ENCODE data around the gene IFIH1. TPM values are rescaled to one million over a fixed set of nuclear protein-coding genes. Genes with fewer than 3 reads are reported as not detected.

The IFIH1 gene
- total RNA-seq (2014; rRNA removed; shearing (Covaris generic)): 2.7 and 2.8 TPM in 2 replicates

DNA sequence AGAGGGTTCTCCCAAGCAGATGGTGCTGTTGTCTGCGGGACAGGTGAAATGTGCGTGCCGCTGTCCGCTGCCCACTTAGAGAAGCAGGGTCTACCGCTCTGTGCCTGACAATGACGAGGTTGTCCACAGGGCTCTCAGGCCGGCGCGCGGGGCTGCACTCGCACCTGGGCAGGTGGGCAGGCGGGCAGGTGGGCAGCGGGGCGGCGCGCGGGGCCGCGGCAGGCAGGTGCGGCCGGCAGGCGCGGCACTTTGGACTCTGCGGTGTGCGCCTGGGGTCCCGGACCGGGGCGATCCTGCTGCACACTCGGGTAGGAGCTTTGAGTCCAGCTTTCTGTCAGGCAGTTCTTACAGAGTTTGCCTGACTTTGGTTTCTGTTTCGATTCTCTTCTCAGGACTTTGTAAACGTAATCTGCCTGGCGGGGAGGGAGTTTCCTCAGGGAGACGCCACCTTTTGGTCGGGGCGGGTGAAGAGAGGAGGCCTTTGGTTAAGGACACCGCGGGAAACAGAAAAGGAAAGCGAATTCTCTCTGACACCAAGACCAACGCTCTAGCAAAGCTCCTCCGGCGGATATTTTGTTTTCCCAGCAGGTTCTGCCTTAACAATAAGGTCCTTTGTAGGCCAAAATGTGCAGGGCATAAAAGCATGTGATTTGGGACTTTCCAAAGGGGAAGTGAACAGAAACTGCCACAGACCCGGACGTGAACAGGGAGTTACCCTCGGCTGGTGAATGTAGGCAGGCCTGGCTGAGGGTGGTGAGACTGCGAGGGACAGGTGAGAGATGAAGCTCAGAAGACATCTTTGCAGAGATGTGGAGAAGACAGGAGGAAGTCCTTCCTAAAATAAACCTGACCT, at the start of gene IFIH1:
TSS of gene IFIH1 (minus strand) at position 357 of the 853 bp plus-strand sequence. CDS start 377 bp downstream, outside the sequence.
- Histone ChIP-seq H3K27ac (peak within 1 kb of the TSS; percentile 62), H3K27me3 (replicated peaks) (no peaks in the 10 kb centered on the region), H3K4me1 (replicated peaks) (peaks cover 16% of the 10 kb centered on the region), H3K9me3 (replicated peaks) (no peaks in the 10 kb centered on the region), H3K4me3 (peak within 1 kb of the TSS; percentile 82), H3K36me3 (no peaks in the 10 kb centered on the region)
- DNase-seq (ENCODE audit: low read depth in 1 of 2, low spot score in 2 of 2): peak; percentile 83 to 85

DNA sequence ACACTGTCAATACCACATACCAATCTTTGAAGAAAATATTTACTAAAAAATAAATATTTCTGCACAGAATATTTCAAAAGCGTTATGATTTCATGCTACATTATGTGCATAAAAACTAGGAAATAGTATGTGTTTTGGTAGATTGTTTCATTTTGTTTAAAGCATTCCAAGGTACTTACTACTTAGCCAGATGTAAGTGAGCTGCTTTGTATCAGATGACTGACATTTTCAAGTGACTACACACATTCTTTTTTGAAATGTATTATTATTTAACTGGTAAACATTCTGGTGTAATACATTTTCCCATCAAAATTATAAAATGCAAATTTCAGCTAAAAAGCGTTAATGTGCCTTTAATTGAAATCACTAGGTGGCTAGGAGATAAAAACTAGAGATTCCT, 46.9 kb upstream of the IFIH1 start:
- Histone ChIP-seq H3K4me3 (no peak overlapping the region), H3K36me3 (no peaks in the 10 kb centered on the region), H3K27ac (no peak overlapping the region), H3K27me3 (replicated peaks) (no peaks in the 10 kb centered on the region), H3K9me3 (replicated peaks) (no peaks in the 10 kb centered on the region), H3K4me1 (replicated peaks) (no peaks in the 10 kb centered on the region)
- DNase-seq (ENCODE audit: low read depth in 1 of 2, low spot score in 2 of 2): no peak

DNA sequence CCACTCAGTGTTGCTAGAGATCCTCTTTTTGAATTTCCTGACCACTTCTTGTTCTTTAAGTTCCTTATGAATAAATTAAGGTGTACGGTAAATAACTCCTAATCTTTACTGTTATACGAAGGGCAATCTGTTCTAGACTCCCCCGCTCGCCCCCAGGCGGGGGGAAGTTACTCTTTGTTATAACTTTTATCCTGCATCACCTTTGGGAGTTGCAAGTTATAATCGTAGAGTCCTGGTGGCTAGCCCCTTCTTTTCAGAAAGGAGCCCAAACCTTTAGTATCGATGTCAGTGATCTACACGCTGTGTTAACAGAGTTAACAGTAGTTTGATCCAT, 26.1 kb upstream of the IFIH1 start:
- peak overlapping the region; percentile 64 for H3K4me3 ChIP-seq
- H3K27ac ChIP-seq: no peak overlapping the region
- DNase-seq (ENCODE audit: low read depth in 1 of 2, low spot score in 2 of 2): no peak
- H3K4me1 ChIP-seq (replicated peaks): peaks cover 10% of the 10 kb centered on the region; the same call in 1 of the 2 replicates
- H3K9me3 ChIP-seq (replicated peaks): no peaks in the 10 kb centered on the region
- H3K27me3 ChIP-seq (replicated peaks): no peaks in the 10 kb centered on the region
- H3K36me3 ChIP-seq: no peaks in the 10 kb centered on the region

DNA sequence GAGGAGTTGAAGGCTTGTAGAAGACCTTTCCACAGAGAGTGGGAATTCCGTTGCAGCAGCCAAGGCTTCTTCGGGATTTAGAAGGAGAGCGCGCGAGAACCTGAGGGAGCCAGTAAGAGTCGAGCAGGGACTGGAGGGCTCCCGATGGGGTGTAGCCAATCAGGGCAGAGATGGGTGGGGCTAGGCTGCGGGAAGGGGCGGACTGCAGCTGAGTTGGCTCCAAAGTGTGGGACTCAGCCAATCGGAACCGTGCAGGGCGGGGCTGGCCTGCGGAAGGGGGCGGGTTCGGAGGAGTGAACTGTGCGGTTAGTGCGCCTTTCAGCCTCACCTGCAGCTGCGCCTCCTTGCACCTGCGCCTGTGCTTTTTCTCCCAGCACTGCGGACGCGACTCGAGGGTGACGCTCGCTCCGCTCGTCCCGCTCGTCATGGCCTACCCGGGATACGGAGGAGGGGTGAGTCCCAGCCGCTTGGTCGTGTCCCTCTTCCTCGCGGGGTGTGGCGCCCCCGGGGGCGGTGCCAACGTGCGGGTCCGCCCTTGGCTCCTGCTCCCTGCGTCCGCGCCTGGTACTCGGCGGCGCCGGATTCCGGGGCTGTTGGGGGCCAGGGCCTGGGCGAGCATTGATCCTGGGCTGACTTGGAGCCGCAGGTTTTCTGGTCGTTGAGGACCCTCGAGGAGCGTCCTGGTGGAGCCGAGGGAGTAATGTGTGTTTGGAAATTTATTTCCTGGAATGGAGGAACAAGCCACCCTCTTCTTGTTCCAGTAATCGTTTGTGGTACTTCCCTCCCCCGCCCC, 25.5 kb upstream of the IFIH1 start, which contains the start of gene GCA:
TSS of gene GCA (plus strand) at position 309 of the 793 bp plus-strand sequence. CDS start at position 426, 117 bp downstream.
- Histone ChIP-seq H3K27ac (no peak within 1 kb of the TSS; the same call in 1 of the 2 replicates), H3K9me3 (replicated peaks) (no peaks in the 10 kb centered on the region), H3K36me3 (no peaks in the 10 kb centered on the region), H3K27me3 (replicated peaks) (no peaks in the 10 kb centered on the region), H3K4me3 (peak within 1 kb of the TSS; percentile 64), H3K4me1 (replicated peaks) (peaks cover 10% of the 10 kb centered on the region; the same call in 1 of the 2 replicates)
- peak; percentile 90 to 94 for DNase-seq (ENCODE audit: low read depth in 1 of 2, low spot score in 2 of 2)

DNA sequence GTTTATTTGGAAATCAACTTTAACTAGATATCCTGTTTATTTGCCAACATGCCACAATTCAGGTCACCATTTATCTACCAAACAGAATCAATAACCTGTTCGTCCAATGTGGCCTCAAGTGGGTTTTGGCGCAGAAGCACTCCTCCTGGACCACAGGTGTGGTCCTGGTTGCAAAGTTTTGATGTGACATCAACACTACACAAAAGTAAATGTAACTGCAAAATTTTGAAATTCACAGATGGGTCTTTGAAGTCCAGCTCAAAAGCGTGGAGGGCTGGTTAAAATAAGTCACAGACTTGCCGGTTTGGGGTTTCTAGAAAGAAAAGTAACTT, 25.0 kb upstream of the IFIH1 start:
- Histone ChIP-seq H3K4me3 (peak overlapping the region; percentile 64), H3K4me1 (replicated peaks) (peaks cover 10% of the 10 kb centered on the region; the same call in 1 of the 2 replicates), H3K36me3 (no peaks in the 10 kb centered on the region), H3K27ac (no peak overlapping the region), H3K9me3 (replicated peaks) (no peaks in the 10 kb centered on the region), H3K27me3 (replicated peaks) (no peaks in the 10 kb centered on the region)
- DNase-seq (ENCODE audit: low read depth in 1 of 2, low spot score in 2 of 2): no peak

DNA sequence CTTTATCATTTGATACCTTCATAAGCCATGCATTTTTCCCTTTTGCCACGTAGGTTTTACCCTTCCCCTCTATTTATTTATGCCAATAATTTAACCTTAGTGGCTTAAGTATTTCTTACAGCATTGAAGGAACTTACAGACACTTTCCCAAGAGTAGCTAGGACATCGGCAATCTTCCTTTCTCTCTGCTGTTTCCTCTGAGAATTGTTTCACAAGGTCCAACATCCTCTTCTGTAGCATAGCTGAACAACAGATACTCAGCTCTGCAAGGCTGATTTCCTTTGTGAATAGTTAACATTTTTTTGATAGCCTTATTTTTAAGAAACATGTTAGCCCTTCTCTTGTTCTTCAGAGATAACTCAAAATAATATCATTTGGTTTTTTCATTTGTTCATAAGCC, 24.4 kb upstream of the IFIH1 start:
- DNase-seq (ENCODE audit: low read depth in 1 of 2, low spot score in 2 of 2): no peak
- no peak overlapping the region for H3K4me3 ChIP-seq
- H3K27ac ChIP-seq: no peak overlapping the region
- no peaks in the 10 kb centered on the region for H3K9me3 ChIP-seq (replicated peaks)
- H3K36me3 ChIP-seq: no peaks in the 10 kb centered on the region
- no peaks in the 10 kb centered on the region for H3K27me3 ChIP-seq (replicated peaks)
- peaks cover 10% of the 10 kb centered on the region; the same call in 1 of the 2 replicates for H3K4me1 ChIP-seq (replicated peaks)

DNA sequence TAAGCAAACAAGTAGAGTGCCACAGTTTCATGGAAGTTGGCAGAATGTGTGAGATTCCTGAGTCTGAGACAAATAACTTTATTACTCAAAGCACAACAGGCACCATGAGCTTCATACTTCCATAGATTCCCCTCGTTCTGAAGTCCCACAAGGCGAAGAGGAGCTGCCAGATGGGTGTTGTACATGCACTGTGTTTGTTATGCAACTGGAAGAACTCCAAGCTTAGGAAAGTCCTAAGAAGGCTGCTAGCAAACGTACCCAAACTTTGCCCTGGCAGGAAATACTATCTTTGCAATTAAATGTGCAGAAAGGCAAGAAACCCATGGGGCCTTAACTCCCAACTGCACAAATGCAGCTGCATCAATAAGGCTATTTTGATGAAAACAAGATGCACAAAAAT, 23.8 kb upstream of the IFIH1 start:
- no peak overlapping the region for H3K27ac ChIP-seq
- H3K4me3 ChIP-seq: no peak overlapping the region
- no peaks in the 10 kb centered on the region for H3K36me3 ChIP-seq
- H3K4me1 ChIP-seq (replicated peaks): peaks cover 10% of the 10 kb centered on the region; the same call in 1 of the 2 replicates
- no peaks in the 10 kb centered on the region for H3K27me3 ChIP-seq (replicated peaks)
- H3K9me3 ChIP-seq (replicated peaks): no peaks in the 10 kb centered on the region
- DNase-seq (ENCODE audit: low read depth in 1 of 2, low spot score in 2 of 2): no peak

DNA sequence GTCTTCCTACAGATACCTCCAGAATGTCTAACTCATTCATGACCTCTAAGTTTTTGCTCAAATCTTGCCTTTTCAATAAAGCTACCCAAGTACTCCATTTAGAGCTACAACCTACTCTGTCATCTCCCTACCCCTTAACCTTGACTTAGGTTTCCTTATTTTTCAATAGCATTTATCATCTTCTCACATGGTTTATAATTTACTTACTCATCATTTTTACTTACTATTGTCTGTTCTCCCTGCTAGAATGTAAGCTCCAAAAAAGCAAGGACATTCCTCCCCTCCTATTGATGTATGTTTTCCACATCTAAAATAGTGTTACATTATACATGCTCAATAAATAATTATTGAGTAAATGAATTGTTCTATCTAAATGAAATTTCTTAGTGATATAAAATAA, 22.3 kb upstream of the IFIH1 start:
- Histone ChIP-seq H3K36me3 (no peaks in the 10 kb centered on the region), H3K27ac (no peak overlapping the region), H3K27me3 (replicated peaks) (no peaks in the 10 kb centered on the region), H3K4me3 (no peak overlapping the region), H3K9me3 (replicated peaks) (no peaks in the 10 kb centered on the region), H3K4me1 (replicated peaks) (peaks cover 10% of the 10 kb centered on the region; the same call in 1 of the 2 replicates)
- no peak for DNase-seq (ENCODE audit: low read depth in 1 of 2, low spot score in 2 of 2)

DNA sequence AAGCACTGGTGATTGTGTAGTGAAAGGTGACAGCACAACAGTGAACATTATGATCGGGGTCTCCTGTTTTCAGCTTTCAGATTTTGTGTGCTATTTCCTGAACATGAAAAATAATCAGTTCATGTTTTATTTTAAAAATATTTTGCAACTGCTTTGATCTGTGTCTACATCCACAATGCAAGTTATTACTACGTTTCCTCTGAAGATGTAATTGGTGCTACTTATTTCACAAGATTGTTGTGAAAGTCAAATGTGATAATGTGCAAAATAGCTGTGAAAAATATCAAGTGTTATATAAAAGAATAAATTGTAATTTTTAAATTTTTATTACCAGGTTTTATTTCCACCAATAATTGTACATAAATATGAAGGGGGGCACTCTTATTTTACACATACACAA, 19.4 kb upstream of the IFIH1 start:
- Histone ChIP-seq H3K9me3 (replicated peaks) (no peaks in the 10 kb centered on the region), H3K4me1 (replicated peaks) (no peaks in the 10 kb centered on the region)
- DNase-seq (ENCODE audit: low read depth in 1 of 2, low spot score in 2 of 2): no peak

DNA sequence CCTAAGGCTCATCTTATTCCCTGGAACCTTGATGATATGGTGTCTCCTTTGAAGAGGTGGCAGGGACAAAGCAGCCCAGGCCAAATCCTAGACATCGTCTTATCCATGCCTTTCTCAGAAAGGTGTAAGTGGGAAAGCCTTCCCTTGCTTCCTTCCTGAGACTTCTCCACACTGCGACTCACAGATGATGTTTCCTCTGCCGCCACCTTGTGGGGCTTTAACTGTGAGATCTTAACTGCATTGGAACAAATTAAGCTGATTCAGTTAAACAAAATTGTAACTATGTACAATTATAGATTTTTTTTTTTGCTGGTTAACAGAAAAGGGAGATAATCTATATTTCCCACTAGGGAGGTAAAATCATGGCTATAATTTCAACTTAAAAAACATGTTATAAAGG, 15.5 kb upstream of the IFIH1 start:
- no peaks in the 10 kb centered on the region for H3K36me3 ChIP-seq
- DNase-seq (ENCODE audit: low read depth in 1 of 2, low spot score in 2 of 2): no peak
- no peak overlapping the region for H3K27ac ChIP-seq
- H3K4me1 ChIP-seq (replicated peaks): peaks cover 12% of the 10 kb centered on the region
- no peaks in the 10 kb centered on the region for H3K9me3 ChIP-seq (replicated peaks)
- no peaks in the 10 kb centered on the region for H3K27me3 ChIP-seq (replicated peaks)
- no peak overlapping the region for H3K4me3 ChIP-seq

More for the DNA sequence above, 19.4 kb upstream of the IFIH1 start:
- Histone ChIP-seq H3K27me3 (replicated peaks) (no peaks in the 10 kb centered on the region), H3K36me3 (no peaks in the 10 kb centered on the region), H3K27ac (no peak overlapping the region), H3K4me3 (no peak overlapping the region)

DNA sequence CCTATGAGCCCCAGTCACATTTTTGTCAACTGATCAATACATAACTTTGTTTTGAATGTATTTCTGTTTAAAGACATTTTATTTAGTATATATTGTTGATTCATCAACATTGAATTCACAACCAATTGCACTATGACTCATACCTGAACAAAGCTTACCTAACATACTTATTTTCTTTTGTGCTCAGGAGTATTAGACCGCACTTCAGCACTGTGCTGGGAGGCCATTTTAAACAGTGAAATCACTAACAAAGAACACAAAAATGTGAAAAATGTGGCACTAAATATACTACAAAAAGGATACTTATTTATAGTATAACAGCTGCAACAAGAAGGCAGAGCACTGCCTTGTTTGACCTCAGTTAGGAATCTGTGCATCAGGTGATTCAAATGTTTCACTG, 12.4 kb upstream of the IFIH1 start:
- H3K27ac ChIP-seq: no peak overlapping the region

DNA sequence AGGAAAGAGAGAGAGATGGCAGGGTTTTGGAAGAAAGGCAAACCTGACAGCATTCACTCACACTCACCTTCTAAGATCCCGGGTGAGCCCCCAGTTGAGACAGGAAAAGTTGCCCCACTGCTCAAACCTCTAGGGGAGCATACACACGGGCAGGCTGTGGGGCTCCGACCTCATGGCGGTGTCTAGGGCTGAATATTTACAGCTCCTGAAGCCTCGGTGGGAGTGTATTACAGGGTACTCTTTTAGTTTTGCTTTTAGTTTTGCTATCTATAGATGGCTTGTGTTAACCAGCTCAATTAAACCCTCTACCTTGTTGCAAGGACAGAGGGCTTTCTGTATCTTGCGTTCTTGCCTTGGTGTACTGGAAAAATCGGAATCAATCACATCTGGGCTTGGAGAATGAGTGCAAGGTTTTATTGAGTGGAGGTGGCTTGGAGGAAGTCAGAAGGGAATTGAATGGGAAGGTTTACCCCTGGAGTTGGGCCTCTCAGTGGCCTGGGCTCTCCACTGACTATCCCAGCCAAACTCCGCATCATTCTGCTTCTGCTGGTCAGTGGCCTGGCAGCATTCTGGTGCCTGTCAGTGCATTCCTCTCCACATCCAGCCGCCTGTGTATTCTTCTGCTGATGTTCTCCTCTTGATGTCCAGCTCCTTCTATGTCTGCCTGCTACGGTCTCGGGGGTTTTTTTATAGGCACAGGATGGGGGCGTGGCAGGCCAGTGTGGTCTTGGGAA, 10.1 kb upstream of the IFIH1 start:
- no peak overlapping the region for H3K27ac ChIP-seq
- H3K27me3 ChIP-seq (replicated peaks): no peaks in the 10 kb centered on the region
- H3K4me1 ChIP-seq (replicated peaks): peaks cover 12% of the 10 kb centered on the region
- H3K4me3 ChIP-seq: no peak overlapping the region
- no peak for DNase-seq (ENCODE audit: low read depth in 1 of 2, low spot score in 2 of 2)
- no peaks in the 10 kb centered on the region for H3K9me3 ChIP-seq (replicated peaks)
- H3K36me3 ChIP-seq: no peaks in the 10 kb centered on the region

More for the DNA sequence above, 12.4 kb upstream of the IFIH1 start:
- Histone ChIP-seq H3K36me3 (no peaks in the 10 kb centered on the region), H3K4me1 (replicated peaks) (peaks cover 12% of the 10 kb centered on the region), H3K27me3 (replicated peaks) (no peaks in the 10 kb centered on the region), H3K4me3 (no peak overlapping the region), H3K9me3 (replicated peaks) (no peaks in the 10 kb centered on the region)
- DNase-seq (ENCODE audit: low read depth in 1 of 2, low spot score in 2 of 2): peak in 1 of 2 experiments; percentile 48

DNA sequence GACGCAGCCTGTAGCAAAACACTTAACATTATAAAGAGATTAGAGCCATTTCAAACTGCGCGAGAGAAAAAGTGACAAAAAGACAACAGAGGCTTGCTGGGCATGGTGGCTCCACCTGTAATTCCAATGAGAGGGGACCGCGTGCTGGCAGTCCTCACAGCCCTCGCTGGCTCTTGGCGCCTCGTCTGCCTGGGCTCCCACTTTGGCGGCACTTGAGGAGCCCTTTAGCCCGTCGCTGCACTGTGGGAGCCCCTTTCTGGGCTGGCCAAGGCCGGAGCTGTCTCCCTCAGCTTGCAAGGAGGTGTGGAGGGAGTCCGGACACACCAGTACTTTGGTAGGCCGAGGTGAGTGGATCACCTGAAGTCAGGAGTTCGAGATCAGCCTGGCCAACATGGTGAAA, 9.3 kb upstream of the IFIH1 start:
- H3K4me1 ChIP-seq (replicated peaks): peaks cover 12% of the 10 kb centered on the region
- H3K27ac ChIP-seq: no peak overlapping the region
- H3K36me3 ChIP-seq: no peaks in the 10 kb centered on the region
- H3K27me3 ChIP-seq (replicated peaks): no peaks in the 10 kb centered on the region
- no peaks in the 10 kb centered on the region for H3K9me3 ChIP-seq (replicated peaks)
- no peak for DNase-seq (ENCODE audit: low read depth in 1 of 2, low spot score in 2 of 2)
- H3K4me3 ChIP-seq: no peak overlapping the region
